Neuronal stem cell (in vitro differentiated cells): ENCODE measurements around the gene ZNF607.

ENCODE experiments used
- DNase-seq: peaks from one replicate; pipeline ENCODE4 v3.0.0-alpha.2; 2013; ENCODE audit warnings: low spot score
- H2AFZ ChIP-seq: one replicate; pipeline ENCODE4 v1.6.1; 2013; ENCODE audit warnings: mild to moderate bottlenecking, low read length, inconsistent platforms
- H2AK5ac ChIP-seq: 2 replicates; pipeline ENCODE4 v1.6.1; 2013; ENCODE audit warnings: low read depth, mild to moderate bottlenecking, inconsistent platforms, low read length, moderate library complexity, mixed read lengths
- H2BK120ac ChIP-seq: 2 replicates; pipeline ENCODE4 v1.6.1; 2013; ENCODE audit warnings: low read depth, mild to moderate bottlenecking, inconsistent platforms, low read length, moderate library complexity, mixed read lengths
- H2BK12ac ChIP-seq: one replicate; pipeline ENCODE4 v1.6.1; 2013; ENCODE audit warnings: low read length, inconsistent platforms
- H2BK15ac ChIP-seq: 2 replicates; pipeline ENCODE4 v1.6.1; 2013; ENCODE audit warnings: mild to moderate bottlenecking, low read length, inconsistent platforms, mixed read lengths
- H2BK5ac ChIP-seq: one replicate; pipeline ENCODE4 v1.6.1; 2013; ENCODE audit warnings: inconsistent platforms, mild to moderate bottlenecking, low read length, moderate library complexity
- H3K14ac ChIP-seq: one replicate; pipeline ENCODE4 v1.6.1; 2013; ENCODE audit warnings: low read length, inconsistent platforms
- H3K18ac ChIP-seq: 2 replicates; pipeline ENCODE4 v1.6.1; 2013; ENCODE audit warnings: low read length, inconsistent platforms
- H3K23ac ChIP-seq: 2 replicates; pipeline ENCODE4 v1.6.1; 2013; ENCODE audit warnings: low read depth, mild to moderate bottlenecking, mixed read lengths, low read length, inconsistent platforms; ENCODE audit not compliant: poor library complexity
- H3K27ac ChIP-seq: replicated peaks from 3 replicates; pipeline ENCODE4 v1.5.1; 2013; ENCODE audit warnings: low read length, inconsistent platforms
- H3K27me3 ChIP-seq, 3 experiments: 2 replicates each; pipeline ENCODE4 v1.6.1; 2013; ENCODE audit warnings: low read length in 3 of 3, mild to moderate bottlenecking in 2 of 3, inconsistent platforms in 1 of 3, low read depth in 1 of 3, mixed read lengths in 1 of 3, moderate library complexity in 1 of 3; ENCODE audit not compliant: control insufficient read depth in 3 of 3, insufficient read depth in 3 of 3
- H3K36me3 ChIP-seq, 2 donors: replicated peaks in 1 of 2; 2 replicates each; pipeline ENCODE4 v1.6.1; 2013; ENCODE audit warnings: low read length in 2 of 2; ENCODE audit not compliant: control insufficient read depth in 2 of 2, insufficient read depth in 2 of 2
- H3K4ac ChIP-seq: 2 replicates; pipeline ENCODE4 v1.6.1; 2013; ENCODE audit warnings: inconsistent platforms, mild to moderate bottlenecking, low read length, moderate library complexity
- H3K4me1 ChIP-seq, 2 donors: 1 replicate in 1 of 2; 2 replicates in 1 of 2; pipeline ENCODE4 v1.6.1; 2013; ENCODE audit warnings: low read length in 2 of 2, low read depth in 1 of 2; ENCODE audit not compliant: control insufficient read depth in 2 of 2, insufficient read depth in 1 of 2
- H3K4me2 ChIP-seq: one replicate; pipeline ENCODE4 v1.6.1; 2013; ENCODE audit warnings: mild to moderate bottlenecking, low read length, inconsistent platforms; ENCODE audit not compliant: insufficient read depth, poor library complexity, severe bottlenecking
- H3K4me3 ChIP-seq, 2 donors: 2 replicates each; pipeline ENCODE4 v1.5.1; 2013; ENCODE audit warnings: low read length in 2 of 2, mild to moderate bottlenecking in 2 of 2, inconsistent platforms in 1 of 2, moderate library complexity in 1 of 2
- H3K79me1 ChIP-seq: one replicate; pipeline ENCODE4 v1.6.1; 2013; ENCODE audit warnings: low read depth, mild to moderate bottlenecking, inconsistent platforms, low read length, moderate library complexity
- H3K9ac ChIP-seq: one replicate; pipeline ENCODE4 v1.6.1; 2013; ENCODE audit warnings: mild to moderate bottlenecking, low read depth, low read length, inconsistent platforms; ENCODE audit not compliant: poor library complexity
- H3K9me3 ChIP-seq, 2 donors: replicated peaks in 1 of 2; 2 replicates each; pipeline versions ENCODE3 to v1.6.1; 2013; ENCODE audit warnings: low read length in 2 of 2, mild to moderate bottlenecking in 2 of 2, inconsistent platforms in 1 of 2, low read depth in 1 of 2, mixed read lengths in 1 of 2, moderate library complexity in 1 of 2; ENCODE audit not compliant: control insufficient read depth in 2 of 2, insufficient read depth in 1 of 2
- H4K8ac ChIP-seq: one replicate; pipeline ENCODE4 v1.6.1; 2013; ENCODE audit warnings: low read depth, mild to moderate bottlenecking, inconsistent platforms, low read length, moderate library complexity
- H4K91ac ChIP-seq: one replicate; pipeline ENCODE4 v1.6.1; 2013; ENCODE audit warnings: low read length, low read depth, mild to moderate bottlenecking, inconsistent platforms; ENCODE audit not compliant: poor library complexity
- WGBS, 2 donors: extraction: QIAGEN DNeasy Blood & Tissue Kit; methylation state at CpG; one replicate each; pipeline ENCODE4 v1.1.7; 2013; ENCODE audit warnings: missing lambda C conversion rate in 2 of 2, mixed read lengths in 1 of 2; ENCODE audit not compliant: insufficient read length in 2 of 2, insufficient replicate concordance in 1 of 2; ENCODE audit errors: extremely low coverage in 2 of 2; 5-methylcytosine and 5-hydroxymethylcytosine counted together

ZNF607 gene

DNA sequence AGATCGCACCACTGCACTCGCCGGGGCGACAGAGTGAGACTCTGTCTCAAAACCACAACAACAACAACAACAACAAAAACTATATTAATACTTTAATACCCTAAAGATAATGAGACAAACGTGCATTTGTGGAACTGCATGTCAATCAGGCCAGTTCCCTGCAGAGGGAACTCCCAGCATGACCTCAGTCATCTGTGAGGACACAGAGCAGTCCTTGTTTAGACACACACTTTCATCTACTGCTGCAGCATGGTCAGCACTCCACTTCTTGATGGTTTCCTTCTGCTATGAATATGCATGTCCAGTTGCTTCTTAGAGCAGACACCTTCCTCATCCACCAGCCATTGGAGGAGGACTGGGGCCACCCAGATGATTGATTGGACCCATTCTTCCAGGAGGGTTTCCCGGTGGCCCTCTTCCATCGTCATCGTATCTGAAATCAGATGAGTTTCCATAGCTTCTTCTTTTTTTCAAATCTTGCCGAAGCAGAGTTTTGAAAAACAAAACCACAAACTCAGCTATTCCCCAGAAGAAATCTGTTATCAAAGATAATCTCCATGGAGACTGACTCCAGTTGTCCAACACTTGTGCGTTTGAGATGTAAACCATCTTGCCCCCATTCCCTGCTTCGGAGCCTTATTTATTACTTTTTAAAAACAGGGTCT is 26.5 kb downstream of the ZNF607 start:
- Histone ChIP-seq H3K27me3 (no peaks in the 10 kb centered on the region), H3K4ac (no peak overlapping the region), H3K18ac (no peak overlapping the region), H2AK5ac (no peak overlapping the region), H2BK120ac (no peak overlapping the region), H4K8ac (no peak overlapping the region), H2BK12ac (no peak overlapping the region), H3K79me1 (no peaks in the 10 kb centered on the region), H2AFZ (no peak overlapping the region), H3K4me3 (no peak overlapping the region), H3K27ac (no peak overlapping the region), H2BK15ac (no peak overlapping the region), H2BK5ac (no peak overlapping the region), H3K9ac (no peak overlapping the region), H3K14ac (no peak overlapping the region), H3K9me3 (peaks cover 5 to 35% of the 10 kb centered on the region in 2 donors), H3K23ac (no peak overlapping the region), H4K91ac (no peak overlapping the region), H3K36me3 (peaks cover 9 to 21% of the 10 kb centered on the region in 2 donors), H3K4me2 (no peak overlapping the region), H3K4me1 (peaks cover 0 to 3% of the 10 kb centered on the region in 2 donors)
- no CpG with 5 or more reads among the region's 11 CpGs for WGBS, 2 donors
- DNase-seq = no peak

DNA sequence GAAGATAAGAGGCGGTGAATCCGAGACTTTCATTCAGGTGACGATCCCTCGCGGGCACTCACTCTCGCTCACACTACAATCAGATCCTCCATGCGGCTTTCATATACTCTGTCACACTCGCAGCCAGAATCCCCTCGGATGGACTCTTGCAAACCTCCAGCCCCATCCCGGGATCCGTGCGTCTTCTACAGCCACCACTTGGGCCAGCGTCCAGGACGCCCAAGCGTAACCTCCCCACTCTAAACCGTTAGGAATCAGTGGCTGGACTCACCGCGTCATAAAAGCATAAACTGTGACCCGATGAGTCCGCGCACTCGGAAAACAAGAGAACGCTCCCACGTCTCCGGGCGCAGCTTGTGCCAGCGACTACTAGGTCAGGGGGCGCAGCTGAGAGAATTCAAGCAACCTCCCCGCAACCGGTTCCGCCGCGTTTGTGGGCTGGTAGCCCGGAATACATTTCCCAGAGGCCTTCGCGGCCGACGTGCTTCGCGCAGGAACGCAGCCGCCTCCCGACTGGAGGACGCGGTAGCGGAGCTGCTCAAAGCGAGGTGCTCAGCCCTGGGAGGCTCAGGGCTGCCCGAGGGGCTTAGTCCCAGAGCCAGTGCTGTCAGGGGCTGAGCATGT is 27.6 kb downstream of the ZNF607 start:
- no peak overlapping the region for H2BK5ac ChIP-seq
- H3K23ac ChIP-seq = no peak overlapping the region
- H4K91ac ChIP-seq = no peak overlapping the region
- peak overlapping the region; percentile 91 for H3K18ac ChIP-seq
- no peak overlapping the region for H4K8ac ChIP-seq
- no peaks in the 10 kb centered on the region for H3K79me1 ChIP-seq
- H2AK5ac ChIP-seq = no peak overlapping the region
- peak overlapping the region; percentile 97 for H2AFZ ChIP-seq
- H2BK12ac ChIP-seq = no peak overlapping the region
- H3K27ac ChIP-seq = peak overlapping the region; percentile 8
- no peak overlapping the region for H2BK120ac ChIP-seq
- H3K4me1 ChIP-seq = peaks cover 0 to 3% of the 10 kb centered on the region in 2 donors
- peaks cover 7 to 10% of the 10 kb centered on the region in 2 donors for H3K36me3 ChIP-seq
- no peaks in the 10 kb centered on the region for H3K27me3 ChIP-seq
- no peak overlapping the region for H3K4ac ChIP-seq
- H2BK15ac ChIP-seq = no peak overlapping the region
- peak overlapping the region; percentile 66 to 89 for H3K4me3 ChIP-seq
- peak overlapping the region; percentile 83 for H3K9ac ChIP-seq
- H3K14ac ChIP-seq = no peak overlapping the region
- H3K4me2 ChIP-seq = peak overlapping the region; percentile 68
- no CpG with 5 or more reads among the region's 48 CpGs for WGBS, 2 donors
- peaks cover 7 to 25% of the 10 kb centered on the region in 2 donors for H3K9me3 ChIP-seq
- DNase-seq = peak; percentile 70

DNA sequence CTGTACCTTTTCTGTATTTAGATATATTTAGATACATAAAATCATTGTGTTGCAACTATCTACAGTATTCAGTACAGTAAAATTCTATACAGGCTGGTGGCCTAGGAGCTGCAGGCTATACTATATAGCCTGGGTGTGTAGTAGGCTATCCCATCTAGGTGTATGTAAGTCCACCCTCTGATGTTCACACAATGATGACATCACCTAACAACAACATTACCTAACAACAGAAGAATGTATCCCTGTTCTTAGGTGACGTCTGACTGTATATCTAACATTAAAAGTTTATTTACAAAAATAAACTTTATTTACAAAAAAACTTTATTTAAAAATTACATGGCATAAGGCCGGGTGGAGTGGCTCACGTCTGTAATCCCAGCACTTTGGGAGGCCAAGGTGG is 36.0 kb downstream of the ZNF607 start:
- H3K4me2 ChIP-seq = no peak overlapping the region
- no peak overlapping the region for H3K14ac ChIP-seq
- H3K79me1 ChIP-seq = no peaks in the 10 kb centered on the region
- H4K8ac ChIP-seq = no peak overlapping the region
- H2BK5ac ChIP-seq = no peak overlapping the region
- H3K9ac ChIP-seq = no peak overlapping the region
- H2BK12ac ChIP-seq = no peak overlapping the region
- H2AK5ac ChIP-seq = no peak overlapping the region
- no peaks in the 10 kb centered on the region for H3K36me3 ChIP-seq
- H3K4me3 ChIP-seq = no peak overlapping the region
- no peak overlapping the region for H3K4ac ChIP-seq
- no peak overlapping the region for H2BK15ac ChIP-seq
- no CpG with 5 or more reads among the region's 3 CpGs for WGBS, 2 donors
- no peak overlapping the region for H2AFZ ChIP-seq
- H3K18ac ChIP-seq = no peak overlapping the region
- no peak overlapping the region for H3K27ac ChIP-seq
- no peak overlapping the region for H4K91ac ChIP-seq
- H3K23ac ChIP-seq = no peak overlapping the region
- H3K4me1 ChIP-seq = no peaks in the 10 kb centered on the region
- H3K9me3 ChIP-seq = peaks cover 10 to 11% of the 10 kb centered on the region in 2 donors
- no peak overlapping the region for H2BK120ac ChIP-seq
- no peaks in the 10 kb centered on the region for H3K27me3 ChIP-seq
- no peak for DNase-seq

DNA sequence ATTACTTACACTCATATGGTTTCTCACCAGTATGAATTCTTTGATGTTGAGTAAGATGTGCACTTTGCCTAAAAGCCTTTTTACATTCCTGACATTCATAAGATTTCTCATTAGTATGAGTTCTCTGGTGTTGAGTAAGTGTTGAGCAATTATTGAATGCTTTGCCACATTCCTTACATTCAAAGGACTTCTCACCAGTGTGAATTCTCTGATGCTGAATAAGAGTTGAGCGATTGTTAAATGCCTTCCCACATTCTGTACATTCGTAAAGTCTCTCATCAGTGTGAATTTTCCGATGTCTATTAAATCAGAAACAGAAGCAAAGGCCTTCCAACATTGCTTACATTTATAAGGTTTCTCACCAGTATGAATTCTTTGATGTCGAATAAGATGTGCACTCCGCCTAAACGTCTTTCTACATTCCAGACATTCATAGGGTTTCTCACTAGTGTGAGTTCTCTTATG is 50.1 kb downstream of the ZNF607 start:
- H2BK120ac ChIP-seq = no peak overlapping the region
- no peak for DNase-seq
- no peak overlapping the region for H3K27ac ChIP-seq
- no peak overlapping the region for H2BK5ac ChIP-seq
- H3K4me1 ChIP-seq = no peaks in the 10 kb centered on the region
- H3K36me3 ChIP-seq = no peaks in the 10 kb centered on the region
- H4K8ac ChIP-seq = no peak overlapping the region
- H4K91ac ChIP-seq = no peak overlapping the region
- no peak overlapping the region for H3K23ac ChIP-seq
- H3K14ac ChIP-seq = no peak overlapping the region
- no CpG with 5 or more reads among the region's 6 CpGs for WGBS, 2 donors
- no peak overlapping the region for H3K4me3 ChIP-seq
- no peak overlapping the region for H2AK5ac ChIP-seq
- H2BK12ac ChIP-seq = no peak overlapping the region
- no peak overlapping the region for H2BK15ac ChIP-seq
- H3K27me3 ChIP-seq = no peaks in the 10 kb centered on the region
- H3K9me3 ChIP-seq = peaks cover 15 to 52% of the 10 kb centered on the region in 2 donors
- H3K9ac ChIP-seq = no peak overlapping the region
- H2AFZ ChIP-seq = no peak overlapping the region
- H3K79me1 ChIP-seq = no peaks in the 10 kb centered on the region
- H3K4ac ChIP-seq = no peak overlapping the region
- no peak overlapping the region for H3K18ac ChIP-seq
- no peak overlapping the region for H3K4me2 ChIP-seq
